ENCODE results near the gene TSTD2.
"Not testable (repeated sequence)": the region's sequence is repeated elsewhere in the genome, so short reads cannot be mapped to it uniquely, and the experiment has no call there.

The TSTD2 gene

DNA sequence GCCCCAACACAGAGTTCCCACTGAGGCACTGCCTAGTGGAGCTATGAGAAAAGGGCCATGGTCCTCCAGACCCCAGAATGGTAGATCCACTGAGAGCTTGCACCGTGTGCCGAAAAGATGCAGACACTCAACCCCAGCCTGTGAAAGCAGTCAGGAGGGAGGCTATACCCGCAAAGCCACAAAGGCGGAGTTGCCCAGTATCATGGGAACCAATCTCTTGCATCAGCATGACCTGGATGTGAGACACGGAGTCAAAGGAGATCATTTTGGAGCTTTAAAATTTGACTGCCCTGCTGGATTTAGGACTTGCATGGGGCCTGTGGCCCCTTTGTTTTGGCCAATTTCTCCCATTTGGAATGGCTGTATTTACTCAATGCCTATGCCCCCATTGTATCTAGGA, 10.7 kb downstream of the TSTD2 start:
- not testable (repeated sequence) for DNase-seq; H2BK120ac ChIP-seq (ENCODE audit: low read depth, low read length); H3K79me1 ChIP-seq (ENCODE audit: low read length); H4K8ac ChIP-seq (ENCODE audit: low read depth, low read length); H3K56ac ChIP-seq (ENCODE audit: low read length); H2AK5ac ChIP-seq (ENCODE audit: low read length); H3K18ac ChIP-seq (ENCODE audit: low read length); H4K5ac ChIP-seq (ENCODE audit: low read length); H3K36me3 ChIP-seq (ENCODE audit: control insufficient read depth, insufficient read depth, low read length); H3K27me3 ChIP-seq (ENCODE audit: insufficient read depth, low read length, poor library complexity); H3K27ac ChIP-seq (ENCODE audit: low read depth, low read length); H2BK15ac ChIP-seq (replicated peaks; ENCODE audit: low read depth); H3K4ac ChIP-seq (ENCODE audit: low read depth, low read length); H3K4me3 ChIP-seq (ENCODE audit: low read length); H3K79me2 ChIP-seq (ENCODE audit: control insufficient read depth, insufficient read depth, low read length); H3K23ac ChIP-seq (ENCODE audit: low read length); H2BK5ac ChIP-seq (ENCODE audit: low read length); H3K4me1 ChIP-seq (ENCODE audit: control insufficient read depth, low read depth, low read length); H3K9ac ChIP-seq (ENCODE audit: low read length); H3K4me2 ChIP-seq (ENCODE audit: low read length)
- WGBS (ENCODE audit: extremely low coverage, insufficient coverage, low lambda C conversion rate), result no CpG with 5 or more reads among the region's 5 CpGs

GRCh38 chr9:97620063-97620462, 13.1 kb downstream of the TSTD2 start:
- not testable (repeated sequence) for H4K8ac ChIP-seq (ENCODE audit: low read depth, low read length); H2BK15ac ChIP-seq (replicated peaks; ENCODE audit: low read depth); H4K5ac ChIP-seq (ENCODE audit: low read length); H3K4me1 ChIP-seq (ENCODE audit: control insufficient read depth, low read depth, low read length); H3K79me1 ChIP-seq (ENCODE audit: low read length); H3K4me3 ChIP-seq (ENCODE audit: low read length); H3K9ac ChIP-seq (ENCODE audit: low read length); H3K36me3 ChIP-seq (ENCODE audit: control insufficient read depth, insufficient read depth, low read length); H2BK5ac ChIP-seq (ENCODE audit: low read length); H3K27ac ChIP-seq (ENCODE audit: low read depth, low read length); H3K4ac ChIP-seq (ENCODE audit: low read depth, low read length); DNase-seq; H3K27me3 ChIP-seq (ENCODE audit: insufficient read depth, low read length, poor library complexity); H2BK120ac ChIP-seq (ENCODE audit: low read depth, low read length); H3K23ac ChIP-seq (ENCODE audit: low read length); H3K4me2 ChIP-seq (ENCODE audit: low read length); H3K18ac ChIP-seq (ENCODE audit: low read length); H3K56ac ChIP-seq (ENCODE audit: low read length); H3K79me2 ChIP-seq (ENCODE audit: control insufficient read depth, insufficient read depth, low read length); H2AK5ac ChIP-seq (ENCODE audit: low read length)
- WGBS (ENCODE audit: extremely low coverage, insufficient coverage, low lambda C conversion rate), result no CpG with 5 or more reads among the region's 2 CpGs

DNA sequence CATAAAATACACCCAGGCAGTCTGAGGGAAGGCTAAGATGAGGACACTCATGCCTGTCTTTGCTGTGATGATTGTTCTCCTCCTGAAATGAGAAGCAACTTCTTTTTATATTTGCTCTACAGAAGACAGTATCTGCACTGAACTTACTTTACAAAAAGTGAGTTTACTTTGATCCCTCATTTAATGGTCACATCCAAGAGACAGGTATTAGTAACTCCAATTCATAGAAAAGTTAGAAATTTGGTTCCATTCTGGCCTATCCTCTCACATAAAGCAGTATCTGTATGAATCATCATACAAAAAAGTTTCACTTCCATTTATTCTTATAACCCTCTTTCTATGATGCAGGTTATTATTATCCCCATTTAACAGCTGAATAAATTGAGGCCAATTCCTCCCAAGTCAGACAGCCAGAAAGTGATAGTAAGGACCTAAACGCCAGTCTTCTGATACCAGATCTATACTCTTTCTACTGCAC, 15.2 kb downstream of the TSTD2 start:
- Histone ChIP-seq H3K4me3 (ENCODE audit: low read length) (no peak overlapping the region), H2BK5ac (ENCODE audit: low read length) (no peak overlapping the region), H3K4me2 (ENCODE audit: low read length) (no peak overlapping the region), H4K5ac (ENCODE audit: low read length) (no peak overlapping the region), H3K36me3 (ENCODE audit: control insufficient read depth, insufficient read depth, low read length) (no peaks in the 10 kb centered on the region), H3K56ac (ENCODE audit: low read length) (no peak overlapping the region), H3K4me1 (ENCODE audit: control insufficient read depth, low read depth, low read length) (no peaks in the 10 kb centered on the region), H2AK5ac (ENCODE audit: low read length) (no peak overlapping the region), H2BK120ac (ENCODE audit: low read depth, low read length) (no peak overlapping the region), H3K4ac (ENCODE audit: low read depth, low read length) (no peak overlapping the region), H3K79me2 (ENCODE audit: control insufficient read depth, insufficient read depth, low read length) (no peaks in the 10 kb centered on the region), H3K18ac (ENCODE audit: low read length) (no peak overlapping the region), H3K27me3 (ENCODE audit: insufficient read depth, low read length, poor library complexity) (no peaks in the 10 kb centered on the region), H3K9ac (ENCODE audit: low read length) (no peak overlapping the region), H3K27ac (ENCODE audit: low read depth, low read length) (no peak overlapping the region), H3K23ac (ENCODE audit: low read length) (no peak overlapping the region), H2BK15ac (replicated peaks; ENCODE audit: low read depth) (no peak overlapping the region), H3K79me1 (ENCODE audit: low read length) (no peaks in the 10 kb centered on the region), H4K8ac (ENCODE audit: low read depth, low read length) (no peak overlapping the region)
- no CpG with 5 or more reads among the region's 1 CpG for WGBS (ENCODE audit: extremely low coverage, insufficient coverage, low lambda C conversion rate)
- DNase-seq, result no peak

DNA sequence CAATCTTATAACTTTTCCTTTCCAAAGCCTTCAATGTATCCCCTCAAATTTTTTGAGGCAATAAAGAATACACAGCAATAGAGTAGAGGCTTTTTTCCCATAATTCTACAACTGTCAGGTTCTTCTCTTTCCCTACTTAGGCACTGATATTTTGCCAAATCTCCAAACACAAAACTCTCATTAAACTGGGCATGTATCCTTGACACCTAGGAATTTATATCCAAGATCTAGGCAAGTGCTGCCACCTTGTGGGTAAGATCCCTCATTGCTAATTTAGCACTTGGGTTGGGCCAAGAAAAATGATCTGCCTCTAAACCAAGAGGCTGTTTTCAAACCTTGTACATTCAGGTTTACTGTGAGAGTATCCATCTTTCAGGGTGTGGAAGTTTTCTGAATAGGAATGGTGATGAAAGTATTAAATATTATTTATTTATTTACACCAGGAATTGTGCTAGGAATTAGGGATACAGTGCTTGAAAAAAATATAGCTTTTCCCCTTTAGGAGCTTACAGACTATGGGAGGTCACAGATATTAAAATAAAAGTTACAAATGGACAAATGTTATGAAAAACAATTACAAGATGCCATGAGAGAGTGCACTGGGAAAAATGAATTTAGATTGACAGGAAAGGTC, 17.6 kb downstream of the TSTD2 start:
- Histone ChIP-seq H3K4me2 (ENCODE audit: low read length) (no peak overlapping the region), H3K23ac (ENCODE audit: low read length) (no peak overlapping the region), H3K9ac (ENCODE audit: low read length) (no peak overlapping the region), H3K79me1 (ENCODE audit: low read length) (no peaks in the 10 kb centered on the region), H4K5ac (ENCODE audit: low read length) (no peak overlapping the region), H3K27me3 (ENCODE audit: insufficient read depth, low read length, poor library complexity) (no peaks in the 10 kb centered on the region), H2BK5ac (ENCODE audit: low read length) (no peak overlapping the region), H2BK15ac (replicated peaks; ENCODE audit: low read depth) (no peak overlapping the region), H2AK5ac (ENCODE audit: low read length) (no peak overlapping the region), H3K4me1 (ENCODE audit: control insufficient read depth, low read depth, low read length) (no peaks in the 10 kb centered on the region), H3K4ac (ENCODE audit: low read depth, low read length) (no peak overlapping the region), H2BK120ac (ENCODE audit: low read depth, low read length) (no peak overlapping the region), H3K18ac (ENCODE audit: low read length) (no peak overlapping the region), H3K36me3 (ENCODE audit: control insufficient read depth, insufficient read depth, low read length) (no peaks in the 10 kb centered on the region), H4K8ac (ENCODE audit: low read depth, low read length) (no peak overlapping the region), H3K79me2 (ENCODE audit: control insufficient read depth, insufficient read depth, low read length) (no peaks in the 10 kb centered on the region), H3K56ac (ENCODE audit: low read length) (no peak overlapping the region), H3K4me3 (ENCODE audit: low read length) (no peak overlapping the region), H3K27ac (ENCODE audit: low read depth, low read length) (no peak overlapping the region)
- DNase-seq, result peak; percentile 61

DNA sequence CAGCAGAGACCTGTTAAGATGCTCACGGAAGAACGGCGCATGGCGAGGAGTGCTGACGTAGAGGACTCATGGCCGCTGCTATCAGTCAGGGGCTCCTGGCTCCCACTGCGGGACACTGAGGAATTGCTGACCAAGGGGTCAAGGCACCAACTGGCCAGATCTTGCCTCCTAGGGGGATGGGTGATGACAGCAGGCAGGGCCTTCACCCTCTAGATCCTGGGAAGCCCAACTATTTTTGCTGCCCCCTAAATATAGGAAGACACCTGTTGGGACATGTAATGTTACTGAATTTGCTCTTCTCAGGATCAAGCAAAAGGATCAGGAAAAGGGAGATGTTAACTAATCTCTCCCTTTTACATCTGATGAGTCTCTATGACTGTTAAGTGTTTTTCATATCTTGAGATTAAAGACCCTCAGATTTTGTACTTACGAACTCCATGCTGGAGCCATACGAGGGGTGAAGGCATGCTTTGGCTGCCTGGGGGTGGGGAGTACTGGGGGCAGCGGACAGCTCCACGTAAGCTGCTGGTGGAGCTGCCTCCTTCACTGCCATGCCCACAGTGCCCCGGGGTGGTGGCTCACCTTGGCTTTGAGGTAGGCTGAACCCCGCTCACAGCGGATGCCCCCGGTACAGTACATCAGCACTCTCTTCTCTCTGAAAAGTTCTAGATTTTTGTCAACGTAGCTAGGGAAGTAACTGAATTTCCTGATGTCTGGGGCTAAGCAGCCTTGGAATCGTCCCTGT, 28.1 kb downstream of the TSTD2 start:
- Histone ChIP-seq H2BK120ac (ENCODE audit: low read depth, low read length) (no peak overlapping the region), H2BK5ac (ENCODE audit: low read length) (no peak overlapping the region), H3K9ac (ENCODE audit: low read length) (no peak overlapping the region), H3K4ac (ENCODE audit: low read depth, low read length) (no peak overlapping the region), H3K79me1 (ENCODE audit: low read length) (no peaks in the 10 kb centered on the region), H4K5ac (ENCODE audit: low read length) (no peak overlapping the region), H3K36me3 (ENCODE audit: control insufficient read depth, insufficient read depth, low read length) (peaks cover 10% of the 10 kb centered on the region), H4K8ac (ENCODE audit: low read depth, low read length) (no peak overlapping the region), H3K4me1 (ENCODE audit: control insufficient read depth, low read depth, low read length) (no peaks in the 10 kb centered on the region), H2AK5ac (ENCODE audit: low read length) (no peak overlapping the region), H3K27me3 (ENCODE audit: insufficient read depth, low read length, poor library complexity) (no peaks in the 10 kb centered on the region), H3K23ac (ENCODE audit: low read length) (no peak overlapping the region), H2BK15ac (replicated peaks; ENCODE audit: low read depth) (no peak overlapping the region), H3K18ac (ENCODE audit: low read length) (no peak overlapping the region), H3K56ac (ENCODE audit: low read length) (no peak overlapping the region), H3K27ac (ENCODE audit: low read depth, low read length) (no peak overlapping the region), H3K4me2 (ENCODE audit: low read length) (no peak overlapping the region), H3K79me2 (ENCODE audit: control insufficient read depth, insufficient read depth, low read length) (no peaks in the 10 kb centered on the region), H3K4me3 (ENCODE audit: low read length) (no peak overlapping the region)
- no peak for DNase-seq
- no CpG with 5 or more reads among the region's 17 CpGs for WGBS (ENCODE audit: extremely low coverage, insufficient coverage, low lambda C conversion rate)

DNA sequence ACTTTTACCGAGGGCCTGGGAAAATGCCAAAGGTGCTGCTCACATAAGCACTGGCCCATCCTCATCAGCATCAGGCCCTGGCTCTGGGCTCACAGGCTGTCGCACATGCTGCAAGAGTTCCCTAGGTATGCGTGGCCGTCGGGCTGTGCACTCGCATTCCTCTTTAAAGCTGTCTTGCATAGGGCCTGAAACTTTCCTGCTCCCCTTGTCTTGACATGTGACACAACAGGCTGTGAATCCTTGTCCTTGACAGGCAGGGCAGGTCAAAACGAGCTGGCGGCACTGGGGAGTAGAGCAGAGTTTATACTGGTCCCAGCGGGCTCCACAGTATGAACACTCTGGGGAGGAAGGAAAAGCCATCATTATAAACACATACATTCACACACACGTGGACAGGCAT, 30.7 kb downstream of the TSTD2 start:
- no peak overlapping the region for H4K8ac ChIP-seq (ENCODE audit: low read depth, low read length)
- no peak overlapping the region for H3K56ac ChIP-seq (ENCODE audit: low read length)
- no peak overlapping the region for H2BK120ac ChIP-seq (ENCODE audit: low read depth, low read length)
- H3K27me3 ChIP-seq (ENCODE audit: insufficient read depth, low read length, poor library complexity), result no peaks in the 10 kb centered on the region
- no peak overlapping the region for H3K27ac ChIP-seq (ENCODE audit: low read depth, low read length)
- H3K23ac ChIP-seq (ENCODE audit: low read length), result no peak overlapping the region
- H2BK5ac ChIP-seq (ENCODE audit: low read length), result no peak overlapping the region
- no peak overlapping the region for H3K9ac ChIP-seq (ENCODE audit: low read length)
- H3K18ac ChIP-seq (ENCODE audit: low read length), result no peak overlapping the region
- H2BK15ac ChIP-seq (replicated peaks; ENCODE audit: low read depth), result no peak overlapping the region
- H4K5ac ChIP-seq (ENCODE audit: low read length), result no peak overlapping the region
- peaks cover 10% of the 10 kb centered on the region for H3K36me3 ChIP-seq (ENCODE audit: control insufficient read depth, insufficient read depth, low read length)
- H3K79me1 ChIP-seq (ENCODE audit: low read length), result no peaks in the 10 kb centered on the region
- H3K4me1 ChIP-seq (ENCODE audit: control insufficient read depth, low read depth, low read length), result no peaks in the 10 kb centered on the region
- H2AK5ac ChIP-seq (ENCODE audit: low read length), result no peak overlapping the region
- peak; percentile 19 for DNase-seq
- WGBS (ENCODE audit: extremely low coverage, insufficient coverage, low lambda C conversion rate), result no CpG with 5 or more reads among the region's 10 CpGs
- no peak overlapping the region for H3K4ac ChIP-seq (ENCODE audit: low read depth, low read length)
- H3K4me2 ChIP-seq (ENCODE audit: low read length), result no peak overlapping the region
- H3K4me3 ChIP-seq (ENCODE audit: low read length), result no peak overlapping the region
- H3K79me2 ChIP-seq (ENCODE audit: control insufficient read depth, insufficient read depth, low read length), result no peaks in the 10 kb centered on the region
